GM12801 (cell line): ENCODE results near the gene CCNE1.

Experiments used
- TF ChIP-seq, protein P1 (sequence below): IDR thresholded peaks from one replicate; pipeline ENCODE4 v1.5.1; 2011; ENCODE audit warnings: control low read depth; ENCODE audit not compliant: insufficient read length; ENCODE audit errors: extremely low read depth

The CCNE1 gene

DNA sequence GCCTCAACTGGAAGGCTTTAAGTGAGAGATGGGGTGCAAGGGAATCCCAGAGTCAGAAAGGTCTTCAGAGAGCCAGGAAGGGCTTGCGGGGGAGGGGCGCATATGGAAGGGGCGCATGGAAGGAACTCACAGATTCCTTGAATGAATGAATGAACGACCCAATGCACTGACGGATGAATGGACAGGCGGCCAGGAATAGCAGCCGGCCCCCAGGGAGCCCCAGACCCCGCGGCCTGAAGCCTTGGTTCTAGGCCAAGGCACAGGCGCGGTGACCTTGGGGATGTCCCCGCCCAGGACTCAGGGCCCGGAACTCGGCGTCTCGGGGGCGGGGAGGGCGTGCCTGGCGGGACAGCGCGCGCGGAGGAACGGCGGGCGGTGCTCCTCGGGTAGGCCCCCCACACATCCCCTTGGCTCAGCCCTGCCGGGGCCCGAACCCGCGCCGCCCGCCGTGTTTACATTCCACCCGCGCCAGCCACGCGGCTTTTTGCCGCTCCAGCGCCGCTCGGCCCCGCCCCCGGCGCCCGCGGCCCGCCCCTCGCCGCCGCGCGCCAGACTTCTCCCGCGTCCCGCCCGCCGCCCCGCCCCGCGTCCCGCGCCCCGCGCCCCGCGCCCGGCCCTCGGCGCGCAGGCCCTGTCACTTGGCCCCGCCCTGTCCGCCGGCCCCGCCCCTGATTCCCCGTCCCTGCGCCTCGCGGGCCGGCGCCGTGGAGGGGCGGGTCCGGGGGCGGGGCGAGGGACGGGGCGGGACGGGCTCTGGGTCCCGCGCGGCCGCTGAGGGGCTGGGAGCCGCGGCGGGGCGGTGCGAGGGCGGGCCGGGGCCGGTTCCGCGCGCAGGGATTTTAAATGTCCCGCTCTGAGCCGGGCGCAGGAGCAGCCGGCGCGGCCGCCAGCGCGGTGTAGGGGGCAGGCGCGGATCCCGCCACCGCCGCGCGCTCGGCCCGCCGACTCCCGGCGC, at the start of gene CCNE1:
TSS of gene CCNE1 (plus strand) at position 867 of the 955 bp plus-strand sequence. CDS start 565 bp downstream, outside the sequence.
- TF ChIP-seq, protein P1, sequence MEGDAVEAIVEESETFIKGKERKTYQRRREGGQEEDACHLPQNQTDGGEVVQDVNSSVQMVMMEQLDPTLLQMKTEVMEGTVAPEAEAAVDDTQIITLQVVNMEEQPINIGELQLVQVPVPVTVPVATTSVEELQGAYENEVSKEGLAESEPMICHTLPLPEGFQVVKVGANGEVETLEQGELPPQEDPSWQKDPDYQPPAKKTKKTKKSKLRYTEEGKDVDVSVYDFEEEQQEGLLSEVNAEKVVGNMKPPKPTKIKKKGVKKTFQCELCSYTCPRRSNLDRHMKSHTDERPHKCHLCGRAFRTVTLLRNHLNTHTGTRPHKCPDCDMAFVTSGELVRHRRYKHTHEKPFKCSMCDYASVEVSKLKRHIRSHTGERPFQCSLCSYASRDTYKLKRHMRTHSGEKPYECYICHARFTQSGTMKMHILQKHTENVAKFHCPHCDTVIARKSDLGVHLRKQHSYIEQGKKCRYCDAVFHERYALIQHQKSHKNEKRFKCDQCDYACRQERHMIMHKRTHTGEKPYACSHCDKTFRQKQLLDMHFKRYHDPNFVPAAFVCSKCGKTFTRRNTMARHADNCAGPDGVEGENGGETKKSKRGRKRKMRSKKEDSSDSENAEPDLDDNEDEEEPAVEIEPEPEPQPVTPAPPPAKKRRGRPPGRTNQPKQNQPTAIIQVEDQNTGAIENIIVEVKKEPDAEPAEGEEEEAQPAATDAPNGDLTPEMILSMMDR, result no peak

DNA sequence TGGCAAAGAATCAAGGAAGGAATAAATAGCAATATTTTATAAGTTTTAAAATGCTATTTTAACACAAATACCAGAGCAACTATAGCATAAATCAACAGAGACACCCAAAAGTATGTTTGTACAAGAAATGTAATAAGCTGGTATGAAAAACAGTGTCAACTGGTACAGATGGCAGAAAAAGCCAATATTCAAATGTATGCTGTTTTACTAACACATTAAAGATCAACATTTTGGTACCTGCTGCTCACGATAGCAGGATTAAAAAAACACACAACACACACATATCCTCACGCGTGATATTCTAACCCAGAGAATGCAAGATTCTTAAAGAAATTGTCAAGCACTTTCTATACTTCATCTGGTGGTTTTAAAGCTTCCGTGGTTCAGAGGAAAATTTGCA, 48.6 kb upstream of the CCNE1 start:
- TF ChIP-seq, protein P1, result no peak

DNA sequence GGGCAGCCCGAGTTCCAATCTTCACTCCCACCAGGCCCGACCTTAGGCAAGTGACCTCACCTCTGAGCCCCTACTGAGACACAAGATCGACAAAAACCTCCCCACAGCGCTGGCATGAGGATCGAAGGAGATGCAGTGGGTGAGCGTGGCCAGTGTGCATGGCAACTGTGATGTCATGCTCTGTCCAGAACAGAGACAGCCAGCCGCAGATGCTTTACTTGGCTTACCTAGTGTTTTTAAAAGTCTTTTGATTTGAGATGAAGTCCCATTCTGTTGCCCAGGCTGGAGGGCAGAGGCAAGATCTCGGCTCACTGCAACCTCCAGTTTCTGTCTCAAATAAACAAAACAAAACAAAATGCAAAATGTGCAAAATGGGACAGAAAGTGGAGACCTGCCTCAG, 47.4 kb upstream of the CCNE1 start:
- TF ChIP-seq, protein P1, result no peak

DNA sequence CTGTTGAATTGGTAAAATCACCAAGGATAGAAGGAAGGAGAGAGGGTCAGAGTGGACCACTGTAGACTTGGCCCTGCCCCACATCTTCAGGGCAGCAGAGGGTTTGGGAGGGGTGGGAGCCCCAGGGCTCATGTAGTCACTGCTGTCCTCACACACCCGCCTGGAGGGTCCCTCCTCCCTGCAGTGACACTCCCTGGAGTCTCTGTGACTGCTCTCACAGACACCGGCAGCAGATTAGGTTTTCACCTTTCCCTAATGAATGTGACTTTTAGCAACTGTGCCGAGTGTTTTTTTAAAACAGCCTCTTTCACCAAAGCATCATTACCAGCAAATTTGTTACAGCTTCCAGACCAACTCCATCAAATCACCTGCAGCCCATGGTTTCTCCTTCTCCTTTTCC, 45.7 kb upstream of the CCNE1 start:
- TF ChIP-seq, protein P1, result no peak

DNA sequence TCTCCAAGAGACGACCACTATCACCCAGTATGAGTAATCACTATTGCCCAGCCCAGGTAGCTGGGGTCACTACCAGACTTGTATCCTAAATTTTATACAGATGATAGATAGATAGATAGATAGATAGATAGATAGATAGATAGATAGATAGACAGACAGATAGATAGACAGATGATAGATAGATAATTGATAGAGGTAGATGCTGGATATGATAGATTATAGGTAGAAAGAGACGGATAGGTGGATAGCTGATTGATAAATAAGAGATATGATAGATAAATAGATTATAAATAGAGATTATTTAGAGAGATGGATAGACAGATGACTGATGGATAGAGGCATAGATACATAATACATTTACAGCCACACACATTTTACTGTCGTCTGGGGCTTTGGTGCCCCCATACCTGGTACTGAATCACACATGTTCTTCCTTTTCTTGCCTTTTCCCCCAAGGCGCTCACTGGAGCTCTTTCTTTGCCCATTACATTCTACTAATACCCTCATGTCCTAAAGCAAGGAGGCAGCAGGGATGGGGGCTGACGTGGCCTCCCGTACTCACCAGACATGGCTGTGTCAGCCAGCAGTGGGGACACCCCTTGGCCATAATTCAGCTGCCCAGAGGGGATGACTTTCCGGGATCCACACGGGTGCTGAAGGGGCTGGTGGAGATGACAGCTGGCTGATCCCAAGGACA, 44.6 kb upstream of the CCNE1 start:
- TF ChIP-seq, protein P1, result no peak

DNA sequence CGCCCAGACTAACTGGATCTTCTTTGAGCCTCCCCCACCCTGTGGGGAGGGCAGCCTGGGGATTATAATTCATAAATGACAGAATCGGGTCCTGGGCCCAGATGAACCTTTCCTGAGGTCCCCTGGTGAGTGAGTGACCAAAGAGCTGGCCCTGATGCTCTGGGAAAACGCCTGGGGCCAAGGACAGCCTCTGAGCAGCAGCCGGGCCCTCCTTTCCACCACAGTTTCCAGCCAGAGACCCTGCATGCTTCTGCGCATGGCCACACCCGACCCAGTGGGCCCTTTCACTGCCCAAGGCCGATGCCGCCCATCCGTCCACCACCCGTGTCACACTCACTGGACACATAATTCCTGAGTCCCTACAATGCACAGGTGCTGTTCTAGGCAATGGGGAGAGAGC, 43.6 kb upstream of the CCNE1 start:
- TF ChIP-seq, protein P1, result no peak

DNA sequence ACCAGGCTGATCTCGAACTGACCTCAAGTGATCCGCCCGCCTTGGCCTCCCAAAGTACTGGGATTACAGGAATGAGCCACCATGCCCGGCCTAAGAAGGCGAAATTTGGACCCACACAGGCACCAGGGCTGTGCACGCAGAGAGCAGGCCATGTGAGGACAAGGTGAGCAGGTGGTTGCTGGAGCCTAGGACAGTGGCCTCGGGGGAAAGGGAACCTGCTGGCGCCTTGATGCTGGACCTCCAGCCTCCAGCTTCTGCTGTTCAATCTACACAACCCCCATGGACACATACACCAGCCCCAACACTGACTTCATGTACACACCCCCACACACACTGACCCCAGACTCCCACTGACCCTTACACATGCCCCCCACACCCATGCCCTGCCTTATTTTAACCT, 41.8 kb upstream of the CCNE1 start:
- TF ChIP-seq, protein P1, result no peak
